Measurements from ENCODE around the gene XPR1.

Gene XPR1

DNA sequence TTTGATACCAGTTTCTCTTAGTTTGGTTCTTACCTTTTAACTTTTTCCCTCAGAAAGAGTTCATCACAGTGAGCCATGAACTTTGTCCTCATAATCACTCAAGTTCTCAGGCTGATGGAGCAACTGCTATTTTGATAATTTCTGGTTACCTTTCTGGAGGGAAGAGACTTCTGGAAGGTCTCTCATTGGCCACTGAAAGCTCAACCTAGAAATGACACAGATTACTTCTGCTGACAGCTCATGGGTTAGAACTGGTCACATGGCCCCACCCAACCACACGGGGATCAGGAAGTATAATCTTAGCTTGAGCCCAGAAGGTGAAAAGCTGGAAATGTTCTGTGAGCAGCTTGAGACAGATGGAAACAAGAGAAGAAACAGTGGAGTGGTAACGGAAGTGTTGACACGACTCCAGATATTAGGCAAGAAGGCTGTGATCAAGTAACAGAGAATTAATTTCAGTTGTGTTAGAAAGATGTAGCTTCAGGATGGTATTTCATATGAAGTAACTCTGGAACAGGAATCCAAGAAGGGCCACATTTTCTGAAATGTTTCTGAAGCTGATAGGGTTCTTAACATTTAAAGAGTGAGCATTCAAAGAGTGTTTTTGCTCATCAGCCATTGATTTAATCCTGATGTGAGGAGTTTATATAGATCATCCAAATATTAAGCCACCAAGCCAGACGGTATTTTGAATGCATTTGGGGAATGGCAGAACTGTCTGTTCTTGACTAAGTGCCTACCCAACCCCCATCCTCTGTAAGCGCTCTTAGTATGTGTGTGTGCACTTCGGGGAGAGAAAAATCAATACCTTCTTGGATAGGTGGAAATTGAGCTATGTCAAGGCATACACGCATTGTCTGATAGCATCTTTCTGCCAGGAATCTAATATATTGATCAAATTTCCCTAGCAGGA is 21.9 kb upstream of the XPR1 start:
- no peaks in the 10 kb centered on the region for H3K9me3 Mint-ChIP-seq
- H3K4me1 Mint-ChIP-seq: peaks cover 5% of the 10 kb centered on the region
- no peaks in the 10 kb centered on the region for H3K36me3 Mint-ChIP-seq
- DNase-seq (ENCODE audit: low spot score in 2 of 2): no peak
- H3K27ac Mint-ChIP-seq: no peak overlapping the region
- no peak for ATAC-seq
- no peak overlapping the region for H3K4me3 Mint-ChIP-seq

DNA sequence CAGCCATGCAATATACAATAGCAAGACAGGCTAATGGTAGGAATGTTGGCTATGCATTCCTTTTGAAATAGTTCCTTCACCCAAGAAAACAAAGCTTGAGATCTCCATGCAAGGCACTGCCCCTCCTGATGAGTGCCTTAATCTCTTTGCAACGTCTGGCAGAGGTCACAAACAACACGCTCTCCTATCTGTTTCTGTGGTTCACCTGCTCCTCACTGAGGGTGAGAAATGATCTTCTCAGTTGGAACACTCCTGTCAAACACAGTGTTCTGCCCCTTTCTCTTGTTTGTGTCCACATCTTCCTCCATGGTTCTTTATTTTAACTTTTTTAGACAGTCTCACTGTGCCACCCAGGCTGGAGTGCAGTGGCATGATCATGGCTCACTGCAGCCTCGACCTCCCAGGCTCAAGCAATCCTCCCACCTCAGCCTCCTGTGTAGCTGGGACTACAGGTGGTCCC is 21.2 kb upstream of the XPR1 start:
- Mint-ChIP-seq H3K27ac (no peak overlapping the region), H3K4me1 (peaks cover 5% of the 10 kb centered on the region), H3K9me3 (no peaks in the 10 kb centered on the region), H3K4me3 (no peak overlapping the region), H3K36me3 (no peaks in the 10 kb centered on the region)
- no peak for DNase-seq (ENCODE audit: low spot score in 2 of 2)
- ATAC-seq: no peak

DNA sequence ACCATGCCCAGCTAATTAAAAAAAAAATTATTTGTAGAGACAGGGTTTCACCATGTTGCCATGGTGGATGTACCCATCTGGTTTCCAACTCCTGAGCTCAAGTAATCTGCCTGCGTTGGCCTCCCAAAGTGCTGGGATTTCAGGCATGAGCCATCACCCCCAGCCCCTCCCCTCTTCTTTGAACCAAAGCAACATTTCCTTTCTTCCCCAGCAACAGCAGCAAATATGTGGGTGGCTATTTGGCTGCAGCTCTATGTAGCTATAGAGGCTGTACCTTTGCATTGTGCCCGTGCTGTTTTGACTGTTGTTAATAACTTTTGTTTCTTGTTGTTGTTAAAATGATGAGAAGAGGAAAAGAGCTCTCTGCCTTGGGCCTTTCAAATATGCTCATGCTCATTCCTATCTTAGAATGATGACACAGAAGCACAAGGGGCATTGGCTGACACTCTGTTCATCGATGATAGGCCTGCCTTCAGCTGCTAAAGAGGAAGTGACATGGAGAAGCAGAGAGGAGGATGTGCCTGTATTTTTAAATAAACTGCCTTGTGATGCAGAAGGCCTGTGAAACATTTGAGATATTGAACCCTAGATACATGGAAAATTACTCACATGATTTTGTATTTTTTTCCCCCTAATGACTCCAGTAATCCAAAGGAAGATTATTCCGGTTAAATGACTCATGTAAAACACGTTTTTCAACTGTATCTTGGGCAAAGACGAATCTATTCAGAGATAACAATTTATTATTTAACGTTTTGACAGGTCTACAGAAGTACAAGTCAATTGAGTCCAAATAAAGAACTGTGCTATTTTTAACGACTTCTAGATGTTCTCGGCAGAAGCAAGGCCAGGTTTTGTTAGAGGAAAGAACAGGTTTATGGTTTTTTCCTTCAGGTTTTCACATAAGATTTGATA is 20.5 kb upstream of the XPR1 start:
- H3K9me3 Mint-ChIP-seq: no peaks in the 10 kb centered on the region
- peak overlapping the region; percentile 43 for H3K27ac Mint-ChIP-seq
- ATAC-seq (no peak), DNase-seq (ENCODE audit: low spot score in 2 of 2) (no peak)
- no peak overlapping the region for H3K4me3 Mint-ChIP-seq
- peaks cover 5% of the 10 kb centered on the region for H3K4me1 Mint-ChIP-seq
- H3K36me3 Mint-ChIP-seq: no peaks in the 10 kb centered on the region

DNA sequence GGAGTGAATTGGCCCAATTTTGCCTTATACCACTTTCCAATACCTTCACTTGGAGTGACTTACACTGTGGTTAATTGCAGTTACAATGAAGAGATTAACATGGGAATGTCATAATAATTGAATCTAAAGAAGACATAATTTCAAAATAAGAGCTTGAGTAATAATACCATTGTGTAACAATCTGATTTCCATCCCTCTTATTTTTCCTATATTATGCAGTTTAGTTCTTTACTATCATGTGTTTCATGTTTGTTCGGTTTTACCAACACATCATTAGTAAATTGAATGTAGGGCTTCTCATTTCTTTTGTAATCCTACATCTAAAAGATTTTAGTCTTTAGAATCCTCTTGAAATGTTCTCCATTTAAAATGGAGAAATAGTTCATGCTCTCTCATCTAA is 19.2 kb upstream of the XPR1 start:
- no peak overlapping the region for H3K4me3 Mint-ChIP-seq
- peaks cover 5% of the 10 kb centered on the region for H3K4me1 Mint-ChIP-seq
- ATAC-seq: no peak

DNA sequence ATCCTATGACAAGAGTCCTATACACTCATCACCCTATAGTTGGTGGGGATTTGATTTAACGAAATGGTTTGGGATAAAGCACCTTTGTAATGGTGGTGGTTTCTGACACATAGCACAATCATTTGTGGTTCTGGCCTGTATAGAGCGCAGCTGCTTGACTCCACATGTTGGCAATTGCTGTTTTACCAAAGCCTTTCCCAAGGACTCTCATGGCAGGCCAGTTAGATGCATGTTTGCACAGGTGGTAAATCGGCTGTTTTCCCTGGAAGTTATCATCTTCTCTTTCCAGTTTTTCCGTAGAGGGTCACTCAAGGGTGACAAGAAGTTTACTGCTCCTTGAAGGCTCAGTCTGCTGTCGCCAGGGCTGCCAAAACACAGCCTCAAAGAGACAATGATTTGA is 17.1 kb upstream of the XPR1 start:
- Mint-ChIP-seq H3K4me3 (no peak overlapping the region), H3K36me3 (no peaks in the 10 kb centered on the region), H3K4me1 (peaks cover 5% of the 10 kb centered on the region), H3K9me3 (no peaks in the 10 kb centered on the region), H3K27ac (no peak overlapping the region)
- ATAC-seq (no peak), DNase-seq (ENCODE audit: low spot score in 2 of 2) (no peak)

More for the DNA sequence above, 19.2 kb upstream of the XPR1 start:
- Mint-ChIP-seq H3K9me3 (no peaks in the 10 kb centered on the region), H3K27ac (no peak overlapping the region), H3K36me3 (no peaks in the 10 kb centered on the region)
- DNase-seq (ENCODE audit: low spot score in 2 of 2): no peak

DNA sequence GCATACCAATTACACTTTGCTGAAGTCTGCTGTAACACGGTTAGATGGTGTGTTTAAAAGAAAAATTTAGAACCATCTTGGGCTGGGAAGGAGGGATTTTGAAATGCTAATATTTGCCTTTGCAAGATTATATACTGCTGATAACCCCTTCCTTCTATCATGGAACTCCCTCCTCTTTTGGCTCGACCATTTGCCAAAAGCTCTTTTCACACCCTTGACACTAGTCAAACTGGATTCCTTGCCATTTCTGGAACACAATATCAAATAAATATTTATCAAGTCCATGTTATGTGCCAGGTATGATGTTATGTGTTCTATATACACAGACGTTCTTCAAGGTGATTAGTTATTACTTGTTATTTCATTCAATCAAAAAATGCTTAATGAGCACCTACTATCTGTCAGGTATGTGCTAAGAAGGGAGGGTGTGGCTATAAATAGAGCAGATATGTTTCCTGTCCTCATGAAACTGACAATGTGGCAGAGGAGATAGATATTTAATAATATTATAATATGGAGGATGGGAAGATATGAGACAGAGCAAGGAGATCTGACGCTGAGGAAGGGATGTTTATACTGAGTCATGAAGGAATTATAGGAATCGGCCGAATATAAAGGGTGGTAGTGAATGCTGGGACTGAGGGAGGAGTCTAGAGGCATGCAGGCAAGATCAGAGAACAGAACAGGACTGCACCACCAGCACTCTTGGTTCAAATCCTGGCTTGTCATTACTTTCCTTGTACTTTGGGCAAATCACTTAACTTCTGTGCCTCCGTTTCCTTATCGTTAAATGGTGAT is 16.1 kb upstream of the XPR1 start:
- no peaks in the 10 kb centered on the region for H3K36me3 Mint-ChIP-seq
- H3K27ac Mint-ChIP-seq: no peak overlapping the region
- peaks cover 5% of the 10 kb centered on the region for H3K4me1 Mint-ChIP-seq
- DNase-seq (ENCODE audit: low spot score in 2 of 2): no peak
- H3K4me3 Mint-ChIP-seq: no peak overlapping the region
- no peaks in the 10 kb centered on the region for H3K9me3 Mint-ChIP-seq
- no peak for ATAC-seq

DNA sequence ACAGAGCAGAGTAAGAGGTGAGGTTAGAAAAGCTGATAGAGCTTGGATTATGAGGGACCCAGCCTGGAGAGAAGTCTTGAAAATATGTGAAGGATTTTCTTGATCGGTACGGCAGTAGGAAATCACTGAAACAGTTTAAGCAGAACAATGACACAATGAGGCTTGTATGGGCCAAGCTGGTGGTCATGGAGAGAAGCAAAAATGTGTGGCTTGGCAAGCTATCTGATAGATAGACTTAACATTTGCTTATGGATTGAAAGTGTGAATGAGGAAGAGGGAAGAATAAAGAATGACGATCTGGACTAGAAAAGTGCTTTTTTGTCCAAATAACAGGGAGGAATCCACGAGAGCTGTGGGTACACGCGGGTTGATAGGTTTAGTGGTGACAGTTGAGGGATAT is 15.4 kb upstream of the XPR1 start:
- no peak for ATAC-seq
- no peaks in the 10 kb centered on the region for H3K36me3 Mint-ChIP-seq
- no peak overlapping the region for H3K4me3 Mint-ChIP-seq
- no peak overlapping the region for H3K27ac Mint-ChIP-seq
- H3K4me1 Mint-ChIP-seq: peaks cover under 1% of the 10 kb centered on the region
- no peak for DNase-seq (ENCODE audit: low spot score in 2 of 2)
- no peaks in the 10 kb centered on the region for H3K9me3 Mint-ChIP-seq

DNA sequence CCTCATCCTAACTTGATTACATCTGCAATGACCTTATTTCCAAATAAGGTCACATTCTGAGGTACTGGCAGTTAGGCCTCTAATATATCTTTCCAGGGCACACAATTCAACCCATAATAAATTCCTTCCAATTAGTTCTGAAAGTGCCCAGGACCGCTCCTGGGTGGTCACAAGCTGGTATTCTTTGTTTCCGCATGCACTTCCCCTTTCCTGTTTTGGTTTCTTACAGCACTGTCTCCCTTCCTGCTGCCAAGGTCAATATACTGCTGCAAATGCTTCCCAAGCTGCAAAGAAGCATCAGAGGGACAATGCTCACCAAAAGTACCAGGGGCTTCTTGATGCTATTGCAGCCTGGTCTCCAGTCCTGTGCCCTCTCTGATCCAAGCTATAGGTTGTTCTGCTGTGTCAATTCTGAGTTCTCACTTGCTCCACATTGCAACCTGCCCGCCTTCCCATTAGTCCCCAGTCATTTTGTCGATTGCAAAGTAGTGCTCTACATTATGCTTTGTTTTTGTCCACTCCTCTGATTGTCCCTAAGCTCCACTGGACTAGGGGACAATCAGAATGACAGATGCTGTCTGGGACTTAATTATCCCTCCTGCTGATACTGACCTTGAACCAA is 13.9 kb upstream of the XPR1 start:
- DNase-seq (ENCODE audit: low spot score in 2 of 2): no peak
- no peak overlapping the region for H3K27ac Mint-ChIP-seq
- H3K36me3 Mint-ChIP-seq: no peaks in the 10 kb centered on the region
- no peak overlapping the region for H3K4me3 Mint-ChIP-seq
- H3K4me1 Mint-ChIP-seq: no peaks in the 10 kb centered on the region
- no peaks in the 10 kb centered on the region for H3K9me3 Mint-ChIP-seq
- no peak for ATAC-seq

DNA sequence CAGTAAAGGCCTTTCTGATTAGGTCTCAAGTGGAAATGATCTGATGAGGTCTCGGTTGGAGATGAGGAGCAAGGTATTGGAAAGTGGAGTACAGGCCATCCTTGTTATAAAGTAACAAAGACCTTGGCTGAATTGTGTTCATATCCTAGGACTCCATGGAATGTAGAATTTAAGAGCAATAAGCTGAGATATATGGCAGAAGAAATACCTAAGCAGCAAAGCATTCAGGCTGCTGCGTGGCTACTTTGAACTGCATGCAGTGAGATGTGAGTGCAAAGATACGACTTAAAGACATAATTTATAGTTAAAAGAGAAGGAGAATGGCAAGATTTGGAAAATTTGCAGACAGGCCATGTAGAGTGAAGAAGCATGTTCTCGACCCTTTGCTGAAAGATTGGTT is 11.2 kb upstream of the XPR1 start:
- DNase-seq (ENCODE audit: low spot score in 2 of 2) (no peak), ATAC-seq (no peak)
- Mint-ChIP-seq H3K4me3 (no peak overlapping the region), H3K4me1 (no peaks in the 10 kb centered on the region), H3K9me3 (no peaks in the 10 kb centered on the region), H3K36me3 (no peaks in the 10 kb centered on the region), H3K27ac (no peak overlapping the region)

DNA sequence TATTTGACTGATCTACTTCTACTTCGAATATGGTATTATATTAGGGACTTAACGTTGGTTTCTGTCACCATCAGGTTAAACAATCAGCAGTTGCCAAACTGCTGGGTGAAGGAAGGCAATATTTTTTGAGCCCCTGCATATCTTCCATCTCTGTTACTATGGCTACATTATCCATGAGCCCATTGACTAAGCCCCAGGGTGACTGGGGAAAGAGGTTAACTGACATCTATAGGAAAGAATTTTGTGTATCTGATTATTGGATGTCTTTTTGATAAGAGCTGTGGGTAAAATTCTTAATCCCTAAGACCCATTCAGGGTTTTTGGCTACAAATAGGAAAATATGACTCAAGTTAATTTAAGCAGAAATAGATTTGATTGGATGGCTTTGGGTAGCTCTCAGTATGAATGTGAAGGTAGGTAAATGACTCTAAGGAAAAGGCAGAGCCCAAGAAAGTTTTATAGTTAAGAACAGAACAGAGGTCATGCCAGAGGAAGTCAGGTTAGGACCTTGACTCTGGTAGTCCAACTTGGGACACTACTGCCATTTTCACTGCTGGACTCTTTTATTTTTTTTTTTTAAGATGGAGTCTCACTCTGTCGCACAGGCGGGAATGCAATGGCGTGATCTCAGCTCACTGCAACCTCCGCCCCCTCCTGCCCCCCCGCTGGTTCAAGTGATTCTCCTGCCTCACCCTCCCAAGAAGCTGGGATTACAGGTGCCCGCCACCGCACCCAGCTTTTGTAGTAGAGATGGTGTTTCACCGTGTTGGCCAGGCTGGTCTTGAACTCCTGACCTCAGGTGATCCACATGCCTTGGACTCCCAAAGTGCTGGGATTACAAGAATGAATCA is 8.9 kb upstream of the XPR1 start:
- ATAC-seq: peak; percentile 60
- Mint-ChIP-seq H3K4me3 (no peak overlapping the region), H3K27ac (no peak overlapping the region), H3K4me1 (no peaks in the 10 kb centered on the region), H3K9me3 (no peaks in the 10 kb centered on the region), H3K36me3 (no peaks in the 10 kb centered on the region)
- DNase-seq (ENCODE audit: low spot score in 2 of 2): no peak

DNA sequence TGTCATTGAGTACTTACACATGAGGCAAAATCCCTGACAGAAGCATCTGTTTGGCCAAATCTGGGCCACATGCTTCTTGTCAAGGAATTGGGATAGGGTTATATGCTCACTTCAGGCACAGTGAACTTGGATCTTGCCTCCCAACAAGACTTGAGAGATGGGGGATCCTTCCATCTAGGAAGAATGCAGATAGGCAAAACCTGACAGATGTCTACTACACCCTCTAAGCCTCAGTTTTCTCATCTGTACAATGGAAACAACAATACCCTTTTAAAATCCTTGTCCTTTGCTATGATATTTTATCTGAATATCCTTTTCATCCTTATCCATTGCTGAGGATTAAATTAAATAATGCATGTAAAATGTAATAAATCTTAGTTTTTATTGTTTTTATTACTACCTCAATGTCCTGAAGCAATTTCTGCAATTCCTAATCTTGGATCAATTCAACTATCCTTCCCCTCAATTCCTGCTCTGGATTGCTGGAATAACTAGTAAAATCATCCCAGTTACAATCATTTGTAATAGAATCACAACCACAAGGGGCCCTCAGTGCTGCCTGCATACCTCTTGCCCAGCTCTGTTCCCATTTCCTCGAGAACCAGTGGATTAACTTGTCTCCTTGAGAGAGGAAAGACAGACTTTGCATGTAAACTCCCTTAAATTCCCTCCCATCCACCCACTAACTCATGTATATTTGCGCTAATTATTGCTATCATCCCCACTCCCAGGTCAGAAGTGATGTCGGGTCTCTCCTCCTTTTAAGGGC is 8.1 kb upstream of the XPR1 start:
- H3K4me3 Mint-ChIP-seq: no peak overlapping the region
- no peaks in the 10 kb centered on the region for H3K36me3 Mint-ChIP-seq

DNA sequence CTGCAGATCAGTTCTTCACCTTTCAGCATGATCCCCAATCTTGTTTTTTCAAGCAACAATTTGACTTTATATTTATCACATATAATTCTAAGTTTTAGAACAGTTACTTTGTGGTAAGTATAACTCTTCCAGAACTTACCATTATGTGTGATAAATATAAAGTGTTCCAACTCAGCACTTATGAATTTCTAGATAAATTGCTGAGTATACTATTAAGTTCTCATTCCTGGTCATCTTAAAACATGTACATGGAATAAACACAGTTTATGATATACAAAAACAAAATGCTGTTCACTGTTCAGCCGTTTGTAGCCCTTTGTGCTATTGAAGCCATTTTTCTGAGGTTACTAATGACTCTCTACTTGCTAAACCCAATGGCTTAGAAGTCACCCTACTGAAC is 5.1 kb upstream of the XPR1 start:
- ATAC-seq: no peak
- no peak for DNase-seq (ENCODE audit: low spot score in 2 of 2)

More for the DNA sequence above, 8.1 kb upstream of the XPR1 start:
- ATAC-seq: no peak
- Mint-ChIP-seq H3K9me3 (no peaks in the 10 kb centered on the region), H3K4me1 (no peaks in the 10 kb centered on the region), H3K27ac (no peak overlapping the region)
- DNase-seq (ENCODE audit: low spot score in 2 of 2): no peak

DNA sequence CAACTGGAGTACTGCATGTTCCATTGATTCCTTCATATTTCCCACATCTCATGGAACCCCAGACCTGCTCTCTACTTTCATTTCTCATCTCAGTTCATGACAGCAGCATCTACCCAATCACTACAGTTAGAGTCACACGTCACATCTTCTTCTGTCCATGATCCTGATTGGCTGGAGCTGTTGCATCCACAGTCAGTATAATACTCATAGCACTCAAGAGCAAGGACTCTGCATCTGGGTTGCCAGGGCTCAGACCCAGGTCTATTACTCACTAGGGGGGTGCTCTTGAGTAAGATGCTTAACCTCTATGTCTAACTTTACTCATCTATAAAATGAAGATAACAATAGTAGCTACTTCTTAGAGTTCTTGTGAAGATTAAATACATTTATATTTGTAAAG is 4.4 kb upstream of the XPR1 start:
- H3K27ac Mint-ChIP-seq: no peak overlapping the region
- no peaks in the 10 kb centered on the region for H3K4me1 Mint-ChIP-seq
- H3K36me3 Mint-ChIP-seq: peaks cover 6% of the 10 kb centered on the region
- H3K9me3 Mint-ChIP-seq: no peaks in the 10 kb centered on the region
- H3K4me3 Mint-ChIP-seq: no peak overlapping the region
- ATAC-seq (no peak), DNase-seq (ENCODE audit: low spot score in 2 of 2) (no peak)

More for the DNA sequence above, 5.1 kb upstream of the XPR1 start:
- H3K27ac Mint-ChIP-seq: no peak overlapping the region
- no peaks in the 10 kb centered on the region for H3K4me1 Mint-ChIP-seq
- H3K4me3 Mint-ChIP-seq: no peak overlapping the region
- no peaks in the 10 kb centered on the region for H3K9me3 Mint-ChIP-seq
- H3K36me3 Mint-ChIP-seq: peaks cover 3% of the 10 kb centered on the region

Data from stimulated activated effector memory CD8-positive, alpha-beta T cell treated with anti-CD3 and anti-CD28 coated beads, Interleukin-12 subunit alpha, Interleukin-12 subunit beta, amount 100 ng/mL, for 72 hours (primary cell).